Measurements from ENCODE around the gene RASA3. TPM values are rescaled to one million over a fixed set of nuclear protein-coding genes. Genes with fewer than 3 reads are reported as not detected.

The RASA3 gene
- total and polyA plus RNA-seq, 2 donors (not counting 3 experiments of a cell fraction or from before 2014, with no cell fraction given): 26.5 to 53.8 TPM

- ChIA-PET POLR2A (interaction anchor here (1.1 kb wide), 1 partner anchor 48 kb away, joined by 3 read pairs; no protein-coding TSS in a partner anchor), CTCF (interaction anchor here (1.2 kb wide), 1 partner anchor 37 kb away, joined by 3 read pairs; no protein-coding TSS in a partner anchor)
- TF ChIP-seq MYC (IDR thresholded peaks at IDR 0.05; ENCODE audit: low read depth, low read length) (no peak), EZH2 (IDR thresholded peaks at IDR 0.05; ENCODE audit: borderline replicate concordance, low read depth, low read length, severe bottlenecking) (no peak), MAX (IDR thresholded peaks at IDR 0.05; ENCODE audit: insufficient read depth, insufficient read length) (no peak), POLR2AphosphoS5 (IDR thresholded peaks at IDR 0.05; ENCODE audit: insufficient read depth, low read depth, low read length) (no peak), JUN (IDR thresholded peaks at IDR 0.05; ENCODE audit: borderline replicate concordance, insufficient read depth, insufficient read length, low read depth) (no peak), GATA2 (IDR thresholded peaks at IDR 0.05; ENCODE audit: insufficient read depth, insufficient read length, low read depth, low read length) (no peak), FOS (IDR thresholded peaks at IDR 0.05; ENCODE audit: borderline replicate concordance, insufficient read depth, low read length) (no peak), CTCF (IDR thresholded peaks at IDR 0.05; ENCODE audit: extremely low read depth in 1 of 2, insufficient read depth in 1 of 2, low read depth in 1 of 2, low read length in 2 of 2) (no peak), POLR2A (IDR thresholded peaks at IDR 0.05; ENCODE audit: low read depth, low read length) (no peak)
- Histone ChIP-seq H3K9me3 (replicated peaks; ENCODE audit: control insufficient read depth, insufficient read depth, low read length) (no peaks in the 10 kb centered on the region), H3K4me2 (ENCODE audit: insufficient read depth, low read length) (no peak overlapping the region), H3K4me3 (replicated peaks in 1 of 3; ENCODE audit: insufficient read depth in 1 of 3, low read depth in 1 of 3, low read length in 3 of 3) (no peak overlapping the region), H3K9me1 (replicated peaks; ENCODE audit: control insufficient read depth, extremely low read depth, insufficient read depth, low read length) (no peaks in the 10 kb centered on the region), H3K4me1 (ENCODE audit: control insufficient read depth, extremely low read depth, insufficient read depth, low read length) (peaks cover 25% of the 10 kb centered on the region), H3K9ac (replicated peaks; ENCODE audit: extremely low read depth, insufficient read depth, low read length) (no peak overlapping the region), H3K36me3 (ENCODE audit: control insufficient read depth in 2 of 2, extremely low read depth in 1 of 2, insufficient read depth in 2 of 2, low read length in 2 of 2) (no peaks in the 10 kb centered on the region), H4K20me1 (replicated peaks; ENCODE audit: control insufficient read depth, extremely low read depth, insufficient read depth, low read length) (no peaks in the 10 kb centered on the region), H3K27ac (ENCODE audit: insufficient read depth, low read depth, low read length) (no peak overlapping the region), H3K27me3 (ENCODE audit: control insufficient read depth in 2 of 2, insufficient read depth in 2 of 2, low read length in 2 of 2) (peaks cover 4 to 9% of the 10 kb centered on the region in 2 experiments), H3K79me2 (ENCODE audit: control insufficient read depth, insufficient read depth, low read length) (no peaks in the 10 kb centered on the region), H2AFZ (ENCODE audit: low read depth, low read length) (no peak overlapping the region)
- no TSS peak for BruUV-seq (replicated peaks)
- intact Hi-C loops (cut with micrococcal nuclease) (no loop called here), dilution Hi-C loops (cut with MboI; ENCODE audit: extremely low pct_ligation_motif_present, low sequenced_read_pairs) (no loop called here)
- DNase-seq (ENCODE audit: low read depth, low spot score) (no peak), FAIRE-seq (no peak)
Measured at GRCh38 chr13:114164053-114164452, 31.6 kb upstream of the RASA3 start.

All from endothelial cell of umbilical vein (primary cell).